ENCODE data around the gene IL4R.
A peak's percentile ranks its signal among the peaks of the same experiment; 100 is the strongest.

The IL4R gene

DNA sequence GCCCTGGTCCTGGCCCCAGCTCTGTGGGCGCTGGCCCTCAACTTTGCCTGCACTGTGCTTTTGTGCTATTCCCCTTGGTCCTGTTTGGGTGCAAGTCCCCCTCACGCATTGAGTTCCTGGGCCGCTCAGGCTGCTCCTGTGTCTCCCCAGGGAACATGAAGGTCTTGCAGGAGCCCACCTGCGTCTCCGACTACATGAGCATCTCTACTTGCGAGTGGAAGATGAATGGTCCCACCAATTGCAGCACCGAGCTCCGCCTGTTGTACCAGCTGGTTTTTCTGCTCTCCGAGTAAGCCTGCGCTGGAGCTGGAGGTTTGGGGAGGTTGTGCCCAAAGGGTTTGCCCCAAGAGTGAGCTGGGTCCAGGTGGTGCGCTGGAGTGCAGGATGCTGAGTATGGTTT is 28.2 kb downstream of the IL4R start:
- Mint-ChIP-seq H3K4me1 (ENCODE audit: low read depth) (peaks cover 20% of the 10 kb centered on the region), H3K36me3 (peaks cover 11% of the 10 kb centered on the region), H3K27ac (peak overlapping the region; percentile 54), H3K27me3 (no peaks in the 10 kb centered on the region), H3K9me3 (ENCODE audit: low read depth) (no peaks in the 10 kb centered on the region), H3K4me3 (no peak overlapping the region)

GRCh38 chr16:27344721-27345120 is 30.9 kb downstream of the IL4R start:
- Mint-ChIP-seq H3K9me3 (ENCODE audit: low read depth) (no peaks in the 10 kb centered on the region), H3K36me3 (peaks cover 18% of the 10 kb centered on the region), H3K27me3 (no peaks in the 10 kb centered on the region), H3K4me1 (ENCODE audit: low read depth) (peaks cover 17% of the 10 kb centered on the region), H3K27ac (peak overlapping the region; percentile 66), H3K4me3 (no peak overlapping the region)

- Mint-ChIP-seq H3K27me3 (no peaks in the 10 kb centered on the region), H3K4me1 (ENCODE audit: low read depth) (peaks cover 18% of the 10 kb centered on the region), H3K27ac (peak overlapping the region; percentile 64), H3K36me3 (peaks cover 21% of the 10 kb centered on the region), H3K9me3 (ENCODE audit: low read depth) (no peaks in the 10 kb centered on the region), H3K4me3 (no peak overlapping the region)
Measured at GRCh38 chr16:27345201-27345600, 31.4 kb downstream of the IL4R start.

GRCh38 chr16:27346819-27347218 is 33.0 kb downstream of the IL4R start:
- H3K4me1 Mint-ChIP-seq (ENCODE audit: low read depth): peaks cover 16% of the 10 kb centered on the region
- H3K27ac Mint-ChIP-seq: peak overlapping the region; percentile 58
- no peaks in the 10 kb centered on the region for H3K27me3 Mint-ChIP-seq
- H3K9me3 Mint-ChIP-seq (ENCODE audit: low read depth): no peaks in the 10 kb centered on the region
- peaks cover 21% of the 10 kb centered on the region for H3K36me3 Mint-ChIP-seq
- no peak overlapping the region for H3K4me3 Mint-ChIP-seq

DNA sequence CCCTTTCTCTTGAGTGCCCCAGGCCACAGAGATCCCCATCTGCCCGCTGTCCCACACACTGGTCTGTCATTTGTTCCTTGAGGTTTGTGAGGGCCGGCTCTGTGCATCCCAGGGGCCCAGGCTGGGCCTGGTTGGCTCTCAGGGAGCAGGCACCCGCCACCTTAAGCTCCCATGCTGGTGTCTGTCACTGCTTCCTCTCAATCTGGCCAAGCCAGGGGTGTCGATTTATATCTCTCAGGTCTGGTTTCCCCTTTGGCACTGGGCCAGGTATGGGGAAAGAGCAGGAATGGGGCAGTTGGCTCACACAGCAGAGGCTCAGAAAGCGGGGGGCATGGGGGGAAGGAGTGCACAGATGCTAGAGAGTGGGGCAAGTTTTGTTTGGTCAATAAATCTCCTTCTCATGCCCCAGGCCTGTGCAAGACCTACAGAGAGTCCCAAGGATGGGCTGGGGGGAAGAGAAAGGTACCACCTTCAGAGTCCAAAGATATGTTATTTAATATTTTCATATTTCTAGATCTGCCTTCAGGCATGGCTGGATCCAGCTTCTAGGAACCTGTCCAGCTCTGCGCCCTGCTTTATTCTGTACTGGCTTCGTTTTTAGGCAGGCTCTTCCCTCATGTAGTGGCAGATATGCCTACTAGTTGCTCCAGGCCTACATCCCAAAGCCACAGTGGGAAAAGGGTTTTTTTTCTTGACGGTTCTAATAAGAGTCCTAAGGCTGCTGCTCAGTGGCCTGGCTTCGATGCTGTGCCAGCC is 34.3 kb downstream of the IL4R start:
- Mint-ChIP-seq H3K27ac (peak overlapping the region; percentile 66), H3K9me3 (ENCODE audit: low read depth) (no peaks in the 10 kb centered on the region), H3K36me3 (peaks cover 13% of the 10 kb centered on the region), H3K4me1 (ENCODE audit: low read depth) (peaks cover 10% of the 10 kb centered on the region), H3K27me3 (no peaks in the 10 kb centered on the region), H3K4me3 (no peak overlapping the region)

DNA sequence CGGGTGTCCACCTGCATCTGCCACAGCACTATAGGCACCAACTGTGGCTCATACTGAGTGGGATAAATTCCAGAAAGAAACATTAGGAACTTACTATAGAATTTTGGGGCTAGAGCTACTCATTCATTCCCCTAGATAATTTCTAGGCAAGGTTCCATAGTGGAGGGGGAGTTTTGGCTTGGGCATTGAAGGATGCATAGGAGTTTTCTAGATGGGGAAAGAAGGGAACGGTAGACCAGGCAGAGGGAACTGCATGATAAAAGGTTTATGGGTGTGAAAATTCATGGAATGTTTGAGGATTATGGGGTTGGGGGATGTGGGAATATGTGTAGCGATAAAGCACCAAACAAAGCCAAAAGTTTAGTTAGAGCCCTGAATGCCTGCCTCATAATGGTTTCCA is 35.5 kb downstream of the IL4R start:
- H3K9me3 Mint-ChIP-seq (ENCODE audit: low read depth): no peaks in the 10 kb centered on the region
- H3K27ac Mint-ChIP-seq: peak overlapping the region; percentile 81
- peaks cover 14% of the 10 kb centered on the region for H3K4me1 Mint-ChIP-seq (ENCODE audit: low read depth)
- H3K4me3 Mint-ChIP-seq: no peak overlapping the region
- peaks cover 19% of the 10 kb centered on the region for H3K36me3 Mint-ChIP-seq
- H3K27me3 Mint-ChIP-seq: no peaks in the 10 kb centered on the region

GRCh38 chr16:27350006-27350405 is 36.2 kb downstream of the IL4R start:
- H3K9me3 Mint-ChIP-seq (ENCODE audit: low read depth): no peaks in the 10 kb centered on the region
- peaks cover 18% of the 10 kb centered on the region for H3K4me1 Mint-ChIP-seq (ENCODE audit: low read depth)
- H3K4me3 Mint-ChIP-seq: no peak overlapping the region
- no peaks in the 10 kb centered on the region for H3K27me3 Mint-ChIP-seq
- peak overlapping the region; percentile 61 for H3K27ac Mint-ChIP-seq
- H3K36me3 Mint-ChIP-seq: peaks cover 24% of the 10 kb centered on the region

DNA sequence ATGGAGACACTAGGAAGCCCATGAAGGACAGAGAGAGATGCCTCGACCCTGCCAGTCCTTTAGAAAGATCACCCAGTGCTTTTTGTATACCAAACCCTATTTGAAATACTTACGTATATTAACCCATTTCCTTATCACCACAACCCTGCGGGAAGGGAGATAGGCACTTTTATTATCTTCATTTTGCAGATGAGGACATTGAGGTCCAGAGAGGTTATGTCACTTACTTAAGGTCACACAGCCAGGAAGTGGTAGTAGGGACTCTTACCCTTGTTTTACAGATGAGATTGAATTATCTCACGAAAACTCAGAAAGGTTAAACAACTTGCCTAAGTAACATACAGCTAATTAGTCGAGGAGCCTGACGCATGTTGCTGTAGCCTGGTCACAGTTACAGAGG is 38.2 kb downstream of the IL4R start:
- peak overlapping the region; percentile 54 for H3K27ac Mint-ChIP-seq
- peaks cover 25% of the 10 kb centered on the region for H3K36me3 Mint-ChIP-seq
- H3K4me1 Mint-ChIP-seq (ENCODE audit: low read depth): peaks cover 19% of the 10 kb centered on the region

DNA sequence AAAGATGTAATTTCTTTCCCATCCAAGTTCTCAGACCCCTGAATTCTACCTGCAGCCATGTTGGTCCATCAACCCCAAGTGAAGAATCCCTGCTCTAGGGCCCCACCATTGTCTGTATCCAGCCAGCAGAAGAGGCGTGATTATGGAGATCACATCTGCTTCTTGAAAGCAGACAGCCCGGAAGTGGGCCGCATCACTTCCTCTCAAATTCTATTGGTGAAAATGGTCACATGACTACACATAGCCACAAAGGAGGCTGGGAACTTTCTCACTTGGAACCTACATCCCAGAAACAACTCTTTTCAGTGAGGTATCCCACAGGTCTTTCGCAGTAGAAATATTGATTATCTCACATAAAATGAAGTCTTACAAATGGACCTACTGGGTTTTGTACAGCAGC is 40.1 kb downstream of the IL4R start:
- H3K4me1 Mint-ChIP-seq (ENCODE audit: low read depth): peaks cover 18% of the 10 kb centered on the region
- H3K36me3 Mint-ChIP-seq: peaks cover 26% of the 10 kb centered on the region
- H3K4me3 Mint-ChIP-seq: no peak overlapping the region
- no peaks in the 10 kb centered on the region for H3K27me3 Mint-ChIP-seq
- peak overlapping the region; percentile 19 for H3K27ac Mint-ChIP-seq
- H3K9me3 Mint-ChIP-seq (ENCODE audit: low read depth): no peaks in the 10 kb centered on the region

More for the DNA sequence above, 38.2 kb downstream of the IL4R start:
- Mint-ChIP-seq H3K4me3 (no peak overlapping the region), H3K9me3 (ENCODE audit: low read depth) (no peaks in the 10 kb centered on the region), H3K27me3 (no peaks in the 10 kb centered on the region)

DNA sequence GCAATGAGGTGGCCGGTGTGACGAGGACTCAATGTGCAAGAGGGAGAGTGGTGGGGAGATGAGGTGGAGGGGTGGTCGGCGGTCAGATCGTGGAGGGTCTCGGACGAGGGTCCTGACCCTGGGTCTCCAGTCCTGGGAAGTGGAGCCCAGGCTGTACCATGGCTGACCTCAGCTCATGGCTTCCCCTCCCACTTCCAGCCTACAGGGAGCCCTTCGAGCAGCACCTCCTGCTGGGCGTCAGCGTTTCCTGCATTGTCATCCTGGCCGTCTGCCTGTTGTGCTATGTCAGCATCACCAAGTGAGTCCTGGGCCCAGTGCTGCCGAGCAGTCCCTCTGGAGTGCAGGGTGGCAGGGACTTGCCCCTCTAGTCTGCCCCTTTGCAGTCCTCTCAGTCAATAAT is 41.8 kb downstream of the IL4R start:
- H3K4me1 Mint-ChIP-seq (ENCODE audit: low read depth): peaks cover 10% of the 10 kb centered on the region
- peak overlapping the region; percentile 19 for H3K27ac Mint-ChIP-seq
- H3K36me3 Mint-ChIP-seq: peaks cover 20% of the 10 kb centered on the region
- no peaks in the 10 kb centered on the region for H3K27me3 Mint-ChIP-seq
- no peaks in the 10 kb centered on the region for H3K9me3 Mint-ChIP-seq (ENCODE audit: low read depth)
- H3K4me3 Mint-ChIP-seq: no peak overlapping the region

GRCh38 chr16:27356794-27357193 is 43.0 kb downstream of the IL4R start:
- H3K36me3 Mint-ChIP-seq: peaks cover 22% of the 10 kb centered on the region
- no peaks in the 10 kb centered on the region for H3K9me3 Mint-ChIP-seq (ENCODE audit: low read depth)
- peak overlapping the region; percentile 72 for H3K27ac Mint-ChIP-seq
- peaks cover 12% of the 10 kb centered on the region for H3K4me1 Mint-ChIP-seq (ENCODE audit: low read depth)
- H3K4me3 Mint-ChIP-seq: no peak overlapping the region
- no peaks in the 10 kb centered on the region for H3K27me3 Mint-ChIP-seq

- H3K36me3 Mint-ChIP-seq: peaks cover 24% of the 10 kb centered on the region
- H3K27ac Mint-ChIP-seq: peak overlapping the region; percentile 54
- H3K9me3 Mint-ChIP-seq (ENCODE audit: low read depth): no peaks in the 10 kb centered on the region
- H3K4me1 Mint-ChIP-seq (ENCODE audit: low read depth): peaks cover 26% of the 10 kb centered on the region
- no peak overlapping the region for H3K4me3 Mint-ChIP-seq
- H3K27me3 Mint-ChIP-seq: no peaks in the 10 kb centered on the region
Measured at GRCh38 chr16:27359051-27359450, 45.3 kb downstream of the IL4R start.

DNA sequence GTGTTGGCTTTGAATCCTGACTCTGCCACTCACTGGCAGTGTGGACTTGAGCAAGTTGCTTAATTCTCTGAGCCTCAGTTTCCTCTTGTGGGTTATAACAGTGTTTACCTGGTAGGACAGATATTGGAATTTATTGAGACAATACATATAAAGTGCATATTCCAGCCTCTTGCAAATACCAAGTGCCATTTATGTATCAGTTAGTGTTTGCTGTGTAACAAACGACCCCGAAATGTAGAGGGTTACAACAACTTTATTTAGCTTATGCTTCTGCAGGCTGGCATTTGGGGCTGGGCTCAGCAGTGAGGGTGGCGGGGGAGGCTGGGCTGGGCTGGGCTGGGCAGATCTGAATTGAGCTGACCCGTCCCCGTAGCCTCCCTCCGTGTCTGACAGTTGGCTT is 45.8 kb downstream of the IL4R start:
- Mint-ChIP-seq H3K27ac (peak overlapping the region; percentile 54), H3K9me3 (ENCODE audit: low read depth) (no peaks in the 10 kb centered on the region), H3K4me3 (no peak overlapping the region), H3K27me3 (no peaks in the 10 kb centered on the region), H3K36me3 (peaks cover 23% of the 10 kb centered on the region), H3K4me1 (ENCODE audit: low read depth) (peaks cover 27% of the 10 kb centered on the region)

DNA sequence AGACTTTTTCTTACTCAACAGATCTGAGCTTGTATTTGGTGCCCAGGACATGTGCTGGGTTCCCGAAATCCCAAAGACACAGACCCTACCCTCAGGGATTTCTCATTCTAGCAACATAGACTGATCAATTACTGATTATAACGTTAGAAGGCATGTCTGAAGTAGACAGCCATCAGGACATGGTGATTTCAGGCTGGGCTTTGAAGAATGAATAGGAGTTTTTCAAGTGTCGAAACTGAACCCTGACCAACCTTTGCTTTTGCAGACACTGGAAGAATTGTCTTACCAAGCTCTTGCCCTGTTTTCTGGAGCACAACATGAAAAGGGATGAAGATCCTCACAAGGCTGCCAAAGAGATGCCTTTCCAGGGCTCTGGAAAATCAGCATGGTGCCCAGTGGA is 48.2 kb downstream of the IL4R start:
- no peaks in the 10 kb centered on the region for H3K27me3 Mint-ChIP-seq
- H3K27ac Mint-ChIP-seq: peak overlapping the region; percentile 85
- H3K36me3 Mint-ChIP-seq: peaks cover 25% of the 10 kb centered on the region
- no peaks in the 10 kb centered on the region for H3K9me3 Mint-ChIP-seq (ENCODE audit: low read depth)
- no peak overlapping the region for H3K4me3 Mint-ChIP-seq
- peaks cover 48% of the 10 kb centered on the region for H3K4me1 Mint-ChIP-seq (ENCODE audit: low read depth)

DNA sequence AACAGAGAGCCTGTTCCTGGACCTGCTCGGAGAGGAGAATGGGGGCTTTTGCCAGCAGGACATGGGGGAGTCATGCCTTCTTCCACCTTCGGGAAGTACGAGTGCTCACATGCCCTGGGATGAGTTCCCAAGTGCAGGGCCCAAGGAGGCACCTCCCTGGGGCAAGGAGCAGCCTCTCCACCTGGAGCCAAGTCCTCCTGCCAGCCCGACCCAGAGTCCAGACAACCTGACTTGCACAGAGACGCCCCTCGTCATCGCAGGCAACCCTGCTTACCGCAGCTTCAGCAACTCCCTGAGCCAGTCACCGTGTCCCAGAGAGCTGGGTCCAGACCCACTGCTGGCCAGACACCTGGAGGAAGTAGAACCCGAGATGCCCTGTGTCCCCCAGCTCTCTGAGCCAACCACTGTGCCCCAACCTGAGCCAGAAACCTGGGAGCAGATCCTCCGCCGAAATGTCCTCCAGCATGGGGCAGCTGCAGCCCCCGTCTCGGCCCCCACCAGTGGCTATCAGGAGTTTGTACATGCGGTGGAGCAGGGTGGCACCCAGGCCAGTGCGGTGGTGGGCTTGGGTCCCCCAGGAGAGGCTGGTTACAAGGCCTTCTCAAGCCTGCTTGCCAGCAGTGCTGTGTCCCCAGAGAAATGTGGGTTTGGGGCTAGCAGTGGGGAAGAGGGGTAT is 48.9 kb downstream of the IL4R start:
- H3K9me3 Mint-ChIP-seq (ENCODE audit: low read depth): no peaks in the 10 kb centered on the region
- peaks cover 54% of the 10 kb centered on the region for H3K4me1 Mint-ChIP-seq (ENCODE audit: low read depth)
- H3K27ac Mint-ChIP-seq: peak overlapping the region; percentile 85
- no peak overlapping the region for H3K4me3 Mint-ChIP-seq
- peaks cover 24% of the 10 kb centered on the region for H3K36me3 Mint-ChIP-seq
- no peaks in the 10 kb centered on the region for H3K27me3 Mint-ChIP-seq
